22Rv1 (cell line): ENCODE results near the gene ZNF639.

Experiments used
- H3K27ac ChIP-seq: fragments of 450-650 bp; 2 replicates; pipeline ENCODE4 v1.5.1; 2017
- CTCF ChIP-seq: fragments of 450-650 bp; IDR thresholded peaks from 2 replicates; pipeline ENCODE4 v1.5.1; 2017; ENCODE audit warnings: mild to moderate bottlenecking
- ZFX ChIP-seq: fragments of 450-650 bp; IDR thresholded peaks from 2 replicates; pipeline ENCODE4 v1.6.1; 2017; ENCODE audit warnings: antibody characterized with exemption, borderline replicate concordance

Gene ZNF639

GRCh38 chr3:179373938-179374337 is 51.1 kb downstream of the ZNF639 start:
- TF ChIP-seq CTCF (no peak), ZFX (no peak)
- H3K27ac ChIP-seq, result no peak overlapping the region

- TF ChIP-seq CTCF (no peak), ZFX (no peak)
- H3K27ac ChIP-seq, result no peak overlapping the region
These were observed 52.5 kb downstream of the ZNF639 start for GRCh38 chr3:179375091-179375999.

- H3K27ac ChIP-seq, result no peak overlapping the region
- no peak for TF ChIP-seq ZFX
- TF ChIP-seq CTCF, result no peak
These were observed 53.6 kb downstream of the ZNF639 start for GRCh38 chr3:179376474-179376873.
